Coronary artery (tissue), 2 donors: ENCODE measurements around the gene PPP4R3B.
A peak's percentile ranks its signal among the peaks of the same experiment; 100 is the strongest.

ENCODE experiments used
- DNase-seq: peaks from one replicate; pipeline ENCODE4 v3.0.0-alpha.2; 2017; ENCODE audit warnings: low spot score
- H3K27ac ChIP-seq, 2 donors: fragments of 200-600 bp; sonication (generic); one replicate each; pipeline ENCODE4 v1.5.1; 2016 to 2019
- H3K4me3 ChIP-seq: fragments of 200-600 bp; sonication (generic); 2 replicates; pipeline ENCODE4 v1.5.1; 2016; ENCODE audit warnings: mild to moderate bottlenecking, moderate library complexity
- CTCF ChIP-seq: fragments of 200-600 bp; sonication (generic); IDR thresholded peaks from one replicate; pipeline ENCODE4 v1.5.1; 2019; ENCODE audit warnings: antibody characterized with exemption

Gene PPP4R3B

GRCh38 chr2:55617175-55618024 lies at the start of gene PPP4R3B:
Gene PPP4R3B, minus strand, starts transcription at chr2:55617622. Its CDS starts 337 bp downstream, at chr2:55617285.
- Histone ChIP-seq H3K4me3 (peak within 1 kb of the TSS; percentile 80), H3K27ac (peak within 1 kb of the TSS; percentile 96)
- peak; percentile 100 for DNase-seq
- TF ChIP-seq CTCF, result no peak

GRCh38 chr2:55653255-55653654 lies 35.8 kb upstream of the PPP4R3B start:
- TF ChIP-seq CTCF, result no peak
- H3K4me3 ChIP-seq, result no peak overlapping the region
- no peak for DNase-seq
- no peak overlapping the region for H3K27ac ChIP-seq

GRCh38 chr2:55649211-55649610 lies 31.8 kb upstream of the PPP4R3B start:
- no peak overlapping the region for H3K27ac ChIP-seq
- no peak for TF ChIP-seq CTCF
- no peak for DNase-seq
- no peak overlapping the region for H3K4me3 ChIP-seq

- no peak for TF ChIP-seq CTCF
- Histone ChIP-seq H3K4me3 (no peak overlapping the region), H3K27ac (no peak overlapping the region)
- DNase-seq, result no peak
Measured at GRCh38 chr2:55636831-55637230, 19.4 kb upstream of the PPP4R3B start.

- H3K27ac ChIP-seq, result no peak overlapping the region
- no peak for TF ChIP-seq CTCF
- no peak overlapping the region for H3K4me3 ChIP-seq
- no peak for DNase-seq
Measured at GRCh38 chr2:55628931-55629330, 11.5 kb upstream of the PPP4R3B start.

- Histone ChIP-seq H3K4me3 (no peak overlapping the region), H3K27ac (no peak overlapping the region)
- TF ChIP-seq CTCF, result no peak
- DNase-seq, result no peak
Measured at GRCh38 chr2:55627915-55628314, 10.5 kb upstream of the PPP4R3B start.

GRCh38 chr2:55621802-55622201 lies 4.4 kb upstream of the PPP4R3B start:
- no peak overlapping the region for H3K4me3 ChIP-seq
- DNase-seq, result no peak
- no peak overlapping the region for H3K27ac ChIP-seq
- TF ChIP-seq CTCF, result no peak
